HG02973 (cell line): ENCODE data around the gene CCDC6.
A peak's percentile ranks its signal among the peaks of the same experiment; 100 is the strongest.
"Not testable (repeated sequence)": the region's sequence is repeated elsewhere in the genome, so short reads cannot be mapped to it uniquely, and the experiment has no call there.

Source experiments
- ATAC-seq: cut with Tn5 transposase; IDR thresholded peaks from one replicate; pipeline ENCODE4 v1.9.1; 2021; ENCODE audit warnings: moderate library complexity; ENCODE audit not compliant: unreplicated experiment

CCDC6 gene

GRCh38 chr10:59906417-59907202 lies at the start of gene CCDC6:
Gene CCDC6, minus strand, starts transcription at chr10:59906556. Its CDS starts 132 bp downstream, at chr10:59906424.
- ATAC-seq = peak; percentile 74

GRCh38 chr10:59954296-59954695 lies 47.9 kb upstream of the CCDC6 start:
- ATAC-seq = no peak

GRCh38 chr10:59953711-59954110 lies 47.4 kb upstream of the CCDC6 start:
- not testable (repeated sequence) for ATAC-seq

GRCh38 chr10:59950105-59950504 lies 43.7 kb upstream of the CCDC6 start:
- ATAC-seq = no peak

GRCh38 chr10:59949608-59950007 lies 43.3 kb upstream of the CCDC6 start:
- no peak for ATAC-seq

- no peak for ATAC-seq
These were observed 39.6 kb upstream of the CCDC6 start for GRCh38 chr10:59945991-59946390.

GRCh38 chr10:59945590-59945989 lies 39.2 kb upstream of the CCDC6 start:
- ATAC-seq = no peak

- ATAC-seq = no peak
These were observed 38.1 kb upstream of the CCDC6 start for GRCh38 chr10:59944339-59944935.

- ATAC-seq = no peak
These were observed 36.2 kb upstream of the CCDC6 start for GRCh38 chr10:59942556-59942955.

- no peak for ATAC-seq
These were observed 31.4 kb upstream of the CCDC6 start for GRCh38 chr10:59937720-59938119.

- no peak for ATAC-seq
These were observed 28.3 kb upstream of the CCDC6 start for GRCh38 chr10:59934701-59935100.

- ATAC-seq = not testable (repeated sequence)
These were observed 24.6 kb upstream of the CCDC6 start for GRCh38 chr10:59930788-59931521.

- ATAC-seq = no peak
These were observed 19.7 kb upstream of the CCDC6 start for GRCh38 chr10:59926086-59926485.

- ATAC-seq = no peak
These were observed 16.6 kb upstream of the CCDC6 start for GRCh38 chr10:59922907-59923306.

GRCh38 chr10:59917922-59918321 lies 11.6 kb upstream of the CCDC6 start:
- ATAC-seq = no peak

GRCh38 chr10:59913547-59914237 lies 7.3 kb upstream of the CCDC6 start:
- peak; percentile 62 for ATAC-seq

- ATAC-seq = no peak
These were observed 4.5 kb upstream of the CCDC6 start for GRCh38 chr10:59910867-59911266.

- no peak for ATAC-seq
These were observed 3.5 kb upstream of the CCDC6 start for GRCh38 chr10:59909815-59910214.

GRCh38 chr10:59908808-59909143 lies 2.4 kb upstream of the CCDC6 start:
- ATAC-seq = no peak

GRCh38 chr10:59907918-59908807 lies 1.8 kb upstream of the CCDC6 start:
- peak; percentile 19 for ATAC-seq
